HCT116 (cell line): ENCODE measurements around the gene C22orf39.

Experiments
- CEBPB ChIP-seq: IDR thresholded peaks from 2 replicates; pipeline ENCODE4 v1.6.1; 2012; ENCODE audit warnings: low read depth
- CTCF ChIP-seq, 3 experiments: fragments of 200-600 bp in 1 of 3; sonication (generic) in 1 of 3; IDR thresholded peaks in 2 of 3; conservative IDR thresholded peaks in 1 of 3; 2 replicates each; pipeline ENCODE4 v1.5.1; 2012 to 2017; ENCODE audit warnings: low read depth in 2 of 3, low read length in 2 of 3, antibody characterized with exemption in 1 of 3, borderline replicate concordance in 1 of 3, control low read depth in 1 of 3, mild to moderate bottlenecking in 1 of 3, mixed read lengths in 1 of 3, mixed run types in 1 of 3, moderate library complexity in 1 of 3; ENCODE audit not compliant: insufficient read depth in 1 of 3
- EZH2 ChIP-seq: fragments of 200-600 bp; sonication (generic); IDR thresholded peaks from 2 replicates; pipeline ENCODE4 v1.6.1; 2017; ENCODE audit warnings: antibody characterized with exemption, mixed run types
- EZH2phosphoT487 ChIP-seq: fragments of 200-600 bp; IDR thresholded peaks from 2 replicates; pipeline ENCODE4 v1.6.1; 2018; ENCODE audit warnings: antibody characterized with exemption, borderline replicate concordance
- MAX ChIP-seq: IDR thresholded peaks from 2 replicates; pipeline ENCODE4 v1.6.1; 2012
- POLR2A ChIP-seq: IDR thresholded peaks from 2 replicates; pipeline ENCODE4 v1.7.0; 2011; ENCODE audit warnings: borderline replicate concordance; ENCODE audit not compliant: insufficient read depth, insufficient read length; ENCODE audit errors: extremely low read depth
- POLR2AphosphoS5 ChIP-seq: IDR thresholded peaks from 2 replicates; pipeline ENCODE4 v1.6.1; 2011; ENCODE audit warnings: mild to moderate bottlenecking, low read depth, low read length, moderate library complexity
- SIN3A ChIP-seq: IDR thresholded peaks from 2 replicates; pipeline ENCODE4 v1.6.1; 2012; ENCODE audit warnings: low read depth
- SP1 ChIP-seq: IDR thresholded peaks from 2 replicates; pipeline ENCODE4 v1.6.1; 2012; ENCODE audit warnings: low read depth
- TF ChIP-seq, protein P1 (sequence below): IDR thresholded peaks from 2 replicates; pipeline ENCODE4 v1.6.1; 2012

DNA sequence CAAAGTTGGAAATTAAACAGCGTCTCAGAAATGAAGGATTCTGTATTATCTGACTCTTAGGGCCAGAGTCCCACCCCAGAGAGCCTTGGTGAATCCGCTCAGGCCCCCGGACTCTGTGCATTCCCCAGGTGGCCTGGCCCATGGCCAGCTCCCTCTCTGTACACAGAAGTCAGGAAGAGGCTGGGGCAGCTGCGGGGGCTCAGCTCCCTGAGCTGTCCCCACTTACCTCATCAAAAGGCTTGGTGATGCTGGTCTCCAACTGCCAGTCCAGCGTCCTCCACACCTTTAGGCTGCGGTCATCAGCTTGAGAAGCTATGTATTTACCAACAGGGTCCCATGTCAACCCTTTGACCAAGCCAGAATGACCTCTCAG lies 51.0 kb downstream of the C22orf39 start:
- TF ChIP-seq MAX (no peak), CEBPB (no peak), EZH2phosphoT487 (no peak), CTCF (IDR thresholded peaks at IDR 0.05 in 2 of 3, conservative IDR thresholded peaks at IDR 0.05 in 1 of 3; ENCODE audit: borderline replicate concordance in 1 of 3, insufficient read depth in 1 of 3, low read depth in 2 of 3, low read length in 2 of 3) (no peak), SIN3A (no peak), POLR2AphosphoS5 (no peak), POLR2A (no peak), EZH2 (no peak), SP1 (no peak)
- TF ChIP-seq, protein P1, sequence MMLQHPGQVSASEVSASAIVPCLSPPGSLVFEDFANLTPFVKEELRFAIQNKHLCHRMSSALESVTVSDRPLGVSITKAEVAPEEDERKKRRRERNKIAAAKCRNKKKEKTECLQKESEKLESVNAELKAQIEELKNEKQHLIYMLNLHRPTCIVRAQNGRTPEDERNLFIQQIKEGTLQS: no peak
